Mononuclear cell (primary cell): ENCODE data around the gene CCSAP. TPM values are rescaled to one million over a fixed set of nuclear protein-coding genes. Genes with fewer than 3 reads are reported as not detected.
"Not testable (repeated sequence)": the region's sequence is repeated elsewhere in the genome, so short reads cannot be mapped to it uniquely, and the experiment has no call there.

Experiments used
- H3K27me3 ChIP-seq: 2 replicates; pipeline ENCODE4 v1.6.0; 2011; ENCODE audit warnings: low read length, control low read depth; ENCODE audit not compliant: insufficient read depth
- H3K4me1 ChIP-seq: 2 replicates; pipeline ENCODE4 v1.5.1; 2011; ENCODE audit warnings: mild to moderate bottlenecking, low read length, control low read depth; ENCODE audit not compliant: insufficient read depth
- H3K4me3 ChIP-seq: 2 replicates; pipeline ENCODE4 v1.5.1; 2011; ENCODE audit warnings: mild to moderate bottlenecking, low read length, moderate library complexity
- H3K9me3 ChIP-seq: 2 replicates; pipeline ENCODE4 v1.5.1; 2011; ENCODE audit warnings: low read depth, mild to moderate bottlenecking, control low read depth, low read length
- total RNA-seq: library from RNA; depleted of rRNA; stranded (reverse); fragments of >200 nt; gene quantifications from one replicate; pipeline ENCODE4 v1.2.3, GENCODE V29; 2012

CCSAP gene
- 21.1 TPM for total RNA-seq

- Histone ChIP-seq H3K27me3 (no peaks in the 10 kb centered on the region), H3K9me3 (no peaks in the 10 kb centered on the region), H3K4me3 (peak within 1 kb of the TSS; percentile 72), H3K4me1 (peaks cover 49% of the 10 kb centered on the region)
Observed at GRCh38 chr1:229342656-229343569, at the start of gene CCSAP. Gene CCSAP, minus strand, starts transcription at chr1:229343047. Its CDS starts 582 bp downstream, at chr1:229342465.

GRCh38 chr1:229390130-229390529, 47.3 kb upstream of the CCSAP start:
- Histone ChIP-seq H3K4me1 (no peaks in the 10 kb centered on the region), H3K27me3 (no peaks in the 10 kb centered on the region), H3K4me3 (no peak overlapping the region), H3K9me3 (no peaks in the 10 kb centered on the region)

GRCh38 chr1:229388897-229389580, 46.2 kb upstream of the CCSAP start:
- Histone ChIP-seq H3K9me3 (no peaks in the 10 kb centered on the region), H3K27me3 (no peaks in the 10 kb centered on the region), H3K4me3 (no peak overlapping the region), H3K4me1 (no peaks in the 10 kb centered on the region)

GRCh38 chr1:229385853-229386456, 43.1 kb upstream of the CCSAP start:
- Histone ChIP-seq H3K4me1 (no peaks in the 10 kb centered on the region), H3K27me3 (no peaks in the 10 kb centered on the region), H3K9me3 (no peaks in the 10 kb centered on the region), H3K4me3 (no peak overlapping the region)

- no peaks in the 10 kb centered on the region for H3K4me1 ChIP-seq
- no peaks in the 10 kb centered on the region for H3K27me3 ChIP-seq
- H3K4me3 ChIP-seq = no peak overlapping the region
- H3K9me3 ChIP-seq = no peaks in the 10 kb centered on the region
Observed at GRCh38 chr1:229384822-229385221, 42.0 kb upstream of the CCSAP start.

- no peaks in the 10 kb centered on the region for H3K27me3 ChIP-seq
- H3K4me1 ChIP-seq = no peaks in the 10 kb centered on the region
- H3K9me3 ChIP-seq = no peaks in the 10 kb centered on the region
- H3K4me3 ChIP-seq = no peak overlapping the region
Observed at GRCh38 chr1:229383961-229384360, 41.1 kb upstream of the CCSAP start.

- Histone ChIP-seq H3K27me3 (no peaks in the 10 kb centered on the region), H3K4me1 (no peaks in the 10 kb centered on the region), H3K9me3 (no peaks in the 10 kb centered on the region), H3K4me3 (no peak overlapping the region)
Observed at GRCh38 chr1:229383188-229383587, 40.3 kb upstream of the CCSAP start.

GRCh38 chr1:229381234-229381633, 38.4 kb upstream of the CCSAP start:
- no peak overlapping the region for H3K4me3 ChIP-seq
- no peaks in the 10 kb centered on the region for H3K4me1 ChIP-seq
- no peaks in the 10 kb centered on the region for H3K9me3 ChIP-seq
- H3K27me3 ChIP-seq = no peaks in the 10 kb centered on the region

GRCh38 chr1:229380536-229381160, 37.8 kb upstream of the CCSAP start:
- H3K4me1 ChIP-seq = no peaks in the 10 kb centered on the region
- no peak overlapping the region for H3K4me3 ChIP-seq
- H3K9me3 ChIP-seq = no peaks in the 10 kb centered on the region
- no peaks in the 10 kb centered on the region for H3K27me3 ChIP-seq

GRCh38 chr1:229379846-229380245, 37.0 kb upstream of the CCSAP start:
- no peaks in the 10 kb centered on the region for H3K4me1 ChIP-seq

GRCh38 chr1:229378586-229379367, 35.9 kb upstream of the CCSAP start:
- no peaks in the 10 kb centered on the region for H3K27me3 ChIP-seq
- H3K4me1 ChIP-seq = no peaks in the 10 kb centered on the region
- no peaks in the 10 kb centered on the region for H3K9me3 ChIP-seq
- no peak overlapping the region for H3K4me3 ChIP-seq

More at GRCh38 chr1:229379846-229380245, 37.0 kb upstream of the CCSAP start:
- Histone ChIP-seq H3K4me3 (no peak overlapping the region), H3K27me3 (no peaks in the 10 kb centered on the region), H3K9me3 (no peaks in the 10 kb centered on the region)

GRCh38 chr1:229378035-229378434, 35.2 kb upstream of the CCSAP start:
- not testable (repeated sequence) for H3K4me1 ChIP-seq, H3K27me3 ChIP-seq, H3K9me3 ChIP-seq, H3K4me3 ChIP-seq

GRCh38 chr1:229377429-229377828, 34.6 kb upstream of the CCSAP start:
- H3K9me3 ChIP-seq = no peaks in the 10 kb centered on the region
- H3K4me3 ChIP-seq = no peak overlapping the region
- H3K27me3 ChIP-seq = no peaks in the 10 kb centered on the region
- no peaks in the 10 kb centered on the region for H3K4me1 ChIP-seq

GRCh38 chr1:229376521-229376920, 33.7 kb upstream of the CCSAP start:
- no peaks in the 10 kb centered on the region for H3K9me3 ChIP-seq
- no peak overlapping the region for H3K4me3 ChIP-seq
- no peaks in the 10 kb centered on the region for H3K27me3 ChIP-seq
- H3K4me1 ChIP-seq = no peaks in the 10 kb centered on the region
